Gastroesophageal sphincter (tissue), 3 donors: ENCODE measurements around the gene PDE5A.

Experiments
- EP300 ChIP-seq: sonication (generic); formaldehyde crosslinking; IDR thresholded peaks from one replicate; pipeline ENCODE4 v1.6.1; 2017; ENCODE audit warnings: antibody characterized with exemption, mild to moderate bottlenecking
- POLR2A ChIP-seq, 2 donors: fragments of 450-650 bp; IDR thresholded peaks; one replicate each; pipeline ENCODE4 v1.6.1; 2017; ENCODE audit warnings: antibody characterized with exemption in 2 of 2, mild to moderate bottlenecking in 2 of 2, moderate library complexity in 1 of 2
- POLR2AphosphoS5 ChIP-seq: sonication (generic); formaldehyde crosslinking; IDR thresholded peaks from one replicate; pipeline ENCODE4 v1.6.1; 2017; ENCODE audit warnings: antibody characterized with exemption
- TF ChIP-seq, protein P1 (sequence below), 4 experiments: fragments of 200-600 bp in 2 of 4; fragments of 450-650 bp in 2 of 4; sonication (generic) in 1 of 4; IDR thresholded peaks; one replicate each; pipeline ENCODE4 v1.5.1; 2017 to 2019; ENCODE audit warnings: antibody characterized with exemption in 4 of 4, mild to moderate bottlenecking in 2 of 4, moderate library complexity in 2 of 4

DNA sequence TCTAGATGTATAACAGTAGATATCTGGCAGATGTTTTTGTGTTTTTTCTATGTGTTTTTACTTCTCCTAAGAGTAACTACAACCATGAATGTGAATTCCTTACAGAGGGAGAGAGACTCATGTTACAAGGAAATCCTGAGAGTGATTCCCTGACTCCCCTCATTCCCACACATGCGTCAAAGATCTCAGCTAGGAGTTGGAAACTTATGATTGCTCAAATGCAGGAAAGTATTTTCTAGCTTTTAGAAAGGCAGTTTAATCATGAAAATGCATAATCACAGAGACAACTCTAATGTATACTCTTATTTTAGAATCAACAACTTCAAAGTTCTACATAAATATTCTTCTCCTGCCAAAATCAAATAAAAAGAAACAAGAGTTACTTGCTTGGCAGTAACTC lies 121.8 kb downstream of the PDE5A start:
- no peak for TF ChIP-seq EP300
- no peak for TF ChIP-seq POLR2AphosphoS5
- TF ChIP-seq, protein P1, sequence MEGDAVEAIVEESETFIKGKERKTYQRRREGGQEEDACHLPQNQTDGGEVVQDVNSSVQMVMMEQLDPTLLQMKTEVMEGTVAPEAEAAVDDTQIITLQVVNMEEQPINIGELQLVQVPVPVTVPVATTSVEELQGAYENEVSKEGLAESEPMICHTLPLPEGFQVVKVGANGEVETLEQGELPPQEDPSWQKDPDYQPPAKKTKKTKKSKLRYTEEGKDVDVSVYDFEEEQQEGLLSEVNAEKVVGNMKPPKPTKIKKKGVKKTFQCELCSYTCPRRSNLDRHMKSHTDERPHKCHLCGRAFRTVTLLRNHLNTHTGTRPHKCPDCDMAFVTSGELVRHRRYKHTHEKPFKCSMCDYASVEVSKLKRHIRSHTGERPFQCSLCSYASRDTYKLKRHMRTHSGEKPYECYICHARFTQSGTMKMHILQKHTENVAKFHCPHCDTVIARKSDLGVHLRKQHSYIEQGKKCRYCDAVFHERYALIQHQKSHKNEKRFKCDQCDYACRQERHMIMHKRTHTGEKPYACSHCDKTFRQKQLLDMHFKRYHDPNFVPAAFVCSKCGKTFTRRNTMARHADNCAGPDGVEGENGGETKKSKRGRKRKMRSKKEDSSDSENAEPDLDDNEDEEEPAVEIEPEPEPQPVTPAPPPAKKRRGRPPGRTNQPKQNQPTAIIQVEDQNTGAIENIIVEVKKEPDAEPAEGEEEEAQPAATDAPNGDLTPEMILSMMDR (IDR thresholded peaks at IDR 0.05), result no peak
- TF ChIP-seq POLR2A (IDR thresholded peaks at IDR 0.05), result no peak
